ENCODE measurements around the gene TEX2.

Gene TEX2

DNA sequence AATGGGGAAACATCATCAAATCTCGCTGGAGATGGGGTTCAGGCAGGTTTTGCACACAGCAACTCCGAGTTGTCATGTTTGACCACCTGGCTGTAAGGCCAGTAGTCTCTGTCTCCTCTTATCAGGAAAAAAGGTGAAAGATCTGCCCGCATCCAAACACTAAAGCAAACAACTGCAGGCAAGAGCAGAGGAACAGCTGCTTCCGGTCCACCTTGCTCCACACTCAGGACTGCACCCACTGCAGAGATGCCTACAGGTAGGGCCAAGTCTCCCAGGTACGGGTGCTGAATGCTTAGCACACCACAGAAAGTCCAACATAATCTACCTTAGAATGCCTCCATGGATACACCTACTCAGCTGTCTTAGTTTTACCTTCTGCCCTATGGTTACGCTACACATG lies 7.3 kb downstream of the TEX2 start:
- TF ChIP-seq, protein P1, sequence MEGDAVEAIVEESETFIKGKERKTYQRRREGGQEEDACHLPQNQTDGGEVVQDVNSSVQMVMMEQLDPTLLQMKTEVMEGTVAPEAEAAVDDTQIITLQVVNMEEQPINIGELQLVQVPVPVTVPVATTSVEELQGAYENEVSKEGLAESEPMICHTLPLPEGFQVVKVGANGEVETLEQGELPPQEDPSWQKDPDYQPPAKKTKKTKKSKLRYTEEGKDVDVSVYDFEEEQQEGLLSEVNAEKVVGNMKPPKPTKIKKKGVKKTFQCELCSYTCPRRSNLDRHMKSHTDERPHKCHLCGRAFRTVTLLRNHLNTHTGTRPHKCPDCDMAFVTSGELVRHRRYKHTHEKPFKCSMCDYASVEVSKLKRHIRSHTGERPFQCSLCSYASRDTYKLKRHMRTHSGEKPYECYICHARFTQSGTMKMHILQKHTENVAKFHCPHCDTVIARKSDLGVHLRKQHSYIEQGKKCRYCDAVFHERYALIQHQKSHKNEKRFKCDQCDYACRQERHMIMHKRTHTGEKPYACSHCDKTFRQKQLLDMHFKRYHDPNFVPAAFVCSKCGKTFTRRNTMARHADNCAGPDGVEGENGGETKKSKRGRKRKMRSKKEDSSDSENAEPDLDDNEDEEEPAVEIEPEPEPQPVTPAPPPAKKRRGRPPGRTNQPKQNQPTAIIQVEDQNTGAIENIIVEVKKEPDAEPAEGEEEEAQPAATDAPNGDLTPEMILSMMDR (conservative IDR thresholded peaks at IDR 0.05) = no peak
- H3K27ac ChIP-seq = no peak overlapping the region

DNA sequence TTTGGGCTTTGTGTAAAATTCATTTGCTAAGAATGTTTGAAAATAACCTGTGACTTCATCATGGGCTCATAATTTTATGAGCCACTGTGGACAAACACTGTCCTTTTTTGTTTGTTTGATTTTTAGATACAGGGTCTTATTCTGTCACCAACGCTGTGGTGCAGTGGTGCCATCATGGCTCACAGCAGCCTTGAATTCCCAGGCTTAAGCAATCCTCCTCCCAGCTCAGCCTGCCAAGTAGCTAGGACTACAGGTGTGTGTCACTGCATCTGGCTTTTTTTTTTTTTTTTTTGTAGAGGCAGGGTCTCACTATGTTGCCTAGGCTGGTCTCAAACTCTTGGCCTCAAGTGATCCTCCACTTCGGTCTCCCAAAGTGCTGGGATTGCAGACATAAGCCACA lies 8.3 kb downstream of the TEX2 start:
- 0 out of 2 replicates have a peak overlapping the region, but pooled peaks have one; percentile 7 for H3K27ac ChIP-seq
- TF ChIP-seq, protein P1 (conservative IDR thresholded peaks at IDR 0.05) = no peak

DNA sequence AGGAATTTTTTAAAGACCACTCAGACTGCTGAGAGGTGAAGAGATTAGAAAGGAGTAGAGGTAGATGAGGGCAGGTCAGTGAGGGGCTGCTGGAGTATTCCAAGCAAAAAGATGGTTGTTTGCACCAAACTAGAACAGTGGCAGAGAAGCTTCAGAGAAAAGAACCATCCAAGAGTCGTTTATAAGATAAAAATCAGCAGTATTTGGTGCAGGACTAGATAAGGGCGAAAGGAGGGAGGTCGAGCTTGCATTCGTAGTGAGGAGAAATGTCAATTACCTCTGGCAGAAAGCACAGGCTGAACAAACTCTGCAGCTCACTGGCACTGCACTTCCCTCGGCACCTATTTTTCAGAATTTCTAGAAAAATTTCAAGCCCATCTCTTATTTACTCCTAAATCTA lies 9.6 kb downstream of the TEX2 start:
- TF ChIP-seq, protein P1 (conservative IDR thresholded peaks at IDR 0.05) = no peak
- H3K27ac ChIP-seq = no peak overlapping the region

DNA sequence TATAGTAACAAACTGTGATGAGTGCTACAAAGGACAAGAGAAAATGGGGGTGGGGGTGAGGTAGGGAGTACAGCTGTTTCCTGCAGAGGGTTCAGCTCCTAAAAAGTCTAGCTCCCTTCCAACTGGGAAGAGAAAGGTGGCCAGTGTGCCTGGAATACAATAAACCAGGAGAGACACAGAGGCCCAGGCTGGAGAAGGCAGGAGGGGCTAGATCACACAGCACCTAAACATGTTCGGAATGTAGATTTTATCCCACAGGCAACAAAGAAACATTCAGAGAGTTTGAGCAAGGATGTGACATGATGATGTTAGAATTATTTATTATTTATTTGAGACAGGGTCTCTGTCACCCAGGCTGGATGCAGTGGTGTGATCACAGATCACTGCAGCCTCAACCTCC lies 10.2 kb downstream of the TEX2 start:
- H3K27ac ChIP-seq = no peak overlapping the region
- TF ChIP-seq, protein P1 (conservative IDR thresholded peaks at IDR 0.05) = no peak

DNA sequence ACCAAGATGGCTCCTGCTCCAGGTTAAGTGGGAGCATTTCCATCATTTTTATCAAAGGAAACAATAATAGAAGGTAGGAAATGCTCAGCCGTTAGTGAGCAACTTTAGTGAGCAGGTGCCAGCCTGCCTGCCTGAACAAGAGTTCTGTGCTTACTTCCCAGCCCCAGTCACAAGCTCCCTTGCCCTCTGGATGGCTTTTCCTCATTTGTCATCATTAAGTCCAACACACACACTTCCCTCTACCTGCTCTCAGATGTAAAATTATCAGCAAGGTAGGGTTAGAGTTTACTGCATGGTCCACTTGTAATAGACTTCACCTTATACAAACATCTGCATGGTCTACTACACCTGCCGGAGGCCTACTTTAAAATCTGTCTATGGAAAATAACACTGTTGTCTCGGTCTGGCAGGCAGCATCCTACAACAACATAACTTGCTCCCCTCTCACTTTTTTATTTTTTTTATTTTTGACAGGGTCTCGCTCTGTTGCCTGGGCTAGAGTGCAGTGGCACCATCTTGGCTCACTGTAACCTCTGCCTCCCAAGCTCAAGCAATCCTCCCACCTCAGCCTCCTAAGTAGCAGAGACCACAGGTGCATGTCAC lies 12.7 kb downstream of the TEX2 start:
- H3K27ac ChIP-seq = no peak overlapping the region
- TF ChIP-seq, protein P1 (conservative IDR thresholded peaks at IDR 0.05) = no peak

DNA sequence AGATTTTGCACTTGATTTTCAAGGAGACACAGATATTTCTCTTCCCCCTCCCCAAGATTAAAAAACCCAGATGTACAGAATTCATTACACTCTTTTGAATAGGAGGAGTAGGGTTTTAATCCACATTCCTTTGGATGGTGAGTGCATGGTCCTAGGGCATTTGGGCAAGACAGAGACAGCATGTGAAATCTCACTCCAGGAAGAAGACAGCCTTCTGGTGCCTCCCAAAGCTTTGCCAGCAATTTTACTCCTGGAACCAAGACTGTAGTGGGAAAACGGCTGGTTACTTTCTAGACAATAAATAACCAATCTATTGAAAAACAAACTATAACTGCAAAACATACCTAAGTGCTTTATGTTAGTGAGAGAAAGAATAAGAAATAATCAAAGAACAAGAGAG lies 15.2 kb downstream of the TEX2 start:
- TF ChIP-seq, protein P1 (conservative IDR thresholded peaks at IDR 0.05) = no peak

DNA sequence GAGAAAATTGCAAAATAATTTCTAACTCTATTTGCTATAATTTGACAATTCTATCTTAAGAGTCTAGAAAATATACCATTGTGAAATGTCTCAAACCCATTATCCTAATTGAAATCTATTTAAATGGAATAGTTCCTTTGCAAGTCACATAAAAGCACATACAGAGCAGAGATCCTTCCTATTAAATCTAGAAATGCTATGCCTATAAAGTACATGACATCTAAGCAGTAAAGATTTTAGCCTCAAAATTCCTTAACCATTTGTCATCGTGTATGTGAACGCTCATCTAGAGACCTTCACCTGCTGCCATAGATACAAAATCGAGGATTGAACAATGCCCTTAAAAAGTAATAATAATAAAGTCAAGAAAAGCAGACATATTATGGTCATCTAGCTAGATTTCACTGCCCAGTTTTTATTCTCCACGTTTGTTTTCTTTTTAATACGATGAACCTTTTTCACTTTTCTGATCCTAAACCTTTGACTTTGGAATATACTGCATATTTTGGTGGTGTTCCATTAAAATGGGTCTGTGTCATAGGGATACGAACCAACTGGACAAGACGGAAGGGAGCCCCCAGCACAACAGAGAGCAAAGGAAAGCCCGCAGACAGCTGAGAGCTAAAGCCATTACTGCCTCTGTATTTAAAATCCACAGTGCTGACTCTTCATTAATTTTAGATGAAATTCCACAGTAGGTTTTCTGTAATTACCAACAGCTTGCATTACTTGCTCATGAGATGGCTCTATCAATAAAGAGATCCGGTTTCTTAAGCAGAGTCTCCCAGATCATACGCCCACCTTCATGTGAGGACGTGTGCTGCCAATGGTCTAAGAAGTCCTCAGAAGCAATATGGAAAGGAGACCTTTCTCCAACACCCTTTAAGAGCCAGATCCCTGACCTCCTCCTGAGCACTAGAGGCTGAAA lies 17.6 kb downstream of the TEX2 start:
- H3K27ac ChIP-seq = no peak overlapping the region
- TF ChIP-seq, protein P1 (conservative IDR thresholded peaks at IDR 0.05) = no peak

More for the DNA sequence above, 15.2 kb downstream of the TEX2 start:
- no peak overlapping the region for H3K27ac ChIP-seq

All from VCaP (cell line).